H1 (cell line): ENCODE data around the gene FBP1. TPM values are rescaled to one million over a fixed set of nuclear protein-coding genes. Genes with fewer than 3 reads are reported as not detected.
A peak's percentile ranks its signal among the peaks of the same experiment; 100 is the strongest.

Source experiments
- CTCF ChIA-PET: fragments of 300-600 bp; sonication (Branson Sonifier 250); formaldehyde crosslinking; loops from one replicate; lab custom pipeline; 2021; ENCODE audit not compliant: partially characterized antibody; lab: Charles Lee
- POLR2A ChIA-PET: fragments of 300-600 bp; sonication (Branson Sonifier 250); formaldehyde crosslinking; loops from one replicate; lab custom pipeline; 2021; ENCODE audit warnings: inconsistent platforms; ENCODE audit not compliant: partially characterized antibody; lab: Charles Lee
- DNase-seq, 2 experiments: peaks; one replicate each; pipeline versions ENCODE4 v3.0.0 to v3.0.0-alpha.2; 2010 to 2022; ENCODE audit warnings: low spot score in 2 of 2, low read depth in 1 of 2, mixed read lengths in 1 of 2
- FAIRE-seq: peaks from 2 replicates; lab custom pipeline; 2011; peaks lifted over from hg19 to GRCh38; lab: Jason Lieb, UNC
- H2AFZ ChIP-seq: 2 replicates; pipeline ENCODE4 v1.8.1; 2012; ENCODE audit warnings: low read length, inconsistent platforms
- H2AK5ac ChIP-seq: 2 replicates; pipeline ENCODE4 v1.6.1; 2013; ENCODE audit warnings: low read depth, low read length
- H2BK120ac ChIP-seq: replicated peaks from 2 replicates; pipeline ENCODE3; 2013; ENCODE audit warnings: low read depth, low read length, inconsistent platforms
- H2BK12ac ChIP-seq: 2 replicates; pipeline ENCODE4 v1.6.1; 2013; ENCODE audit warnings: low read depth, low read length
- H2BK15ac ChIP-seq: 2 replicates; pipeline ENCODE4 v1.6.1; 2013; ENCODE audit warnings: low read length
- H2BK20ac ChIP-seq: 2 replicates; pipeline ENCODE4 v1.6.1; 2013; ENCODE audit warnings: low read length
- H2BK5ac ChIP-seq: 2 replicates; pipeline ENCODE4 v1.6.1; 2013; ENCODE audit warnings: low read depth, low read length
- H3K14ac ChIP-seq: 2 replicates; pipeline ENCODE4 v1.6.1; 2013; ENCODE audit warnings: inconsistent platforms; ENCODE audit not compliant: insufficient read length
- H3K18ac ChIP-seq: 2 replicates; pipeline ENCODE4 v1.6.1; 2013; ENCODE audit warnings: low read length; ENCODE audit errors: extremely low read depth
- H3K23ac ChIP-seq: 2 replicates; pipeline ENCODE4 v1.6.1; 2013; ENCODE audit warnings: inconsistent platforms; ENCODE audit not compliant: insufficient read length
- H3K23me2 ChIP-seq: 2 replicates; pipeline ENCODE4 v1.6.1; 2013; ENCODE audit warnings: low read depth, low read length
- H3K27ac ChIP-seq: 2 replicates; pipeline ENCODE4 v1.6.1; 2011; ENCODE audit warnings: low read depth, low read length, inconsistent platforms
- H3K27me3 ChIP-seq, 4 experiments: replicated peaks in 1 of 4; 1 replicate in 1 of 4; 2 replicates in 3 of 4; pipeline versions ENCODE4 v1.6.1 to v1.8.1; 2011 to 2013; ENCODE audit warnings: low read length in 3 of 4, mild to moderate bottlenecking in 3 of 4, inconsistent platforms in 2 of 4, mixed read lengths in 2 of 4, moderate library complexity in 1 of 4; ENCODE audit not compliant: control insufficient read depth in 3 of 4, insufficient read depth in 3 of 4; ENCODE audit errors: extremely low read depth in 1 of 4
- H3K36me3 ChIP-seq, 4 experiments: 2 replicates each; pipeline versions ENCODE4 v1.6.1 to v1.8.1; 2011 to 2013; ENCODE audit warnings: mild to moderate bottlenecking in 4 of 4, low read length in 3 of 4, moderate library complexity in 2 of 4, control low read depth in 1 of 4, inconsistent platforms in 1 of 4; ENCODE audit not compliant: insufficient read depth in 4 of 4, control insufficient read depth in 2 of 4
- H3K4ac ChIP-seq: replicated peaks from 2 replicates; pipeline ENCODE3; 2013; ENCODE audit warnings: low read length, low read depth, mixed read lengths, inconsistent platforms; ENCODE audit not compliant: insufficient read length
- H3K4me1 ChIP-seq, 4 experiments: replicated peaks in 1 of 4; 1 replicate in 1 of 4; 2 replicates in 3 of 4; pipeline versions ENCODE4 v1.6.1 to v1.8.1; 2011 to 2013; ENCODE audit warnings: low read length in 3 of 4, inconsistent platforms in 2 of 4, mixed read lengths in 1 of 4; ENCODE audit not compliant: insufficient read depth in 4 of 4, control insufficient read depth in 3 of 4
- H3K4me2 ChIP-seq, 2 experiments: 2 replicates each; pipeline versions ENCODE4 v1.6.1 to v1.8.1; 2011 to 2013; ENCODE audit warnings: low read depth in 2 of 2, low read length in 2 of 2, control low read depth in 1 of 2, inconsistent platforms in 1 of 2, mild to moderate bottlenecking in 1 of 2; ENCODE audit not compliant: insufficient read depth in 1 of 2
- H3K4me3 ChIP-seq, 4 experiments: fragments of 200-600, 300-600 bp in 1 of 4; sonication (generic), shearing (Covaris generic), sonication (Bioruptor Twin) in 1 of 4; 2 replicates each; pipeline versions ENCODE4 v1.5.1 to v1.8.1; 2011 to 2016; ENCODE audit warnings: low read length in 4 of 4, low read depth in 3 of 4, control low read depth in 2 of 4, inconsistent platforms in 2 of 4, mild to moderate bottlenecking in 2 of 4, mixed read lengths in 1 of 4, moderate library complexity in 1 of 4; ENCODE audit not compliant: insufficient read depth in 2 of 4; ENCODE audit errors: extremely low read depth in 1 of 4
- H3K56ac ChIP-seq: replicated peaks from 2 replicates; pipeline ENCODE3; 2013; ENCODE audit warnings: low read depth, mild to moderate bottlenecking, mixed read lengths, low read length, inconsistent platforms; ENCODE audit not compliant: insufficient read length
- H3K79me1 ChIP-seq: 2 replicates; pipeline ENCODE4 v1.6.1; 2013; ENCODE audit warnings: low read depth, low read length, control low read depth
- H3K79me2 ChIP-seq, 2 experiments: 2 replicates each; pipeline versions ENCODE4 v1.6.1 to v1.8.1; 2012 to 2013; ENCODE audit warnings: low read length in 2 of 2, mild to moderate bottlenecking in 2 of 2, inconsistent platforms in 1 of 2; ENCODE audit not compliant: insufficient read depth in 2 of 2, control insufficient read depth in 1 of 2
- H3K9ac ChIP-seq, 4 experiments: replicated peaks in 1 of 4; 1 replicate in 1 of 4; 2 replicates in 3 of 4; pipeline versions ENCODE4 v1.6.1 to v1.8.1; 2011 to 2013; ENCODE audit warnings: low read depth in 3 of 4, low read length in 3 of 4, control low read depth in 2 of 4, mild to moderate bottlenecking in 2 of 4, moderate library complexity in 2 of 4, inconsistent platforms in 1 of 4; ENCODE audit errors: extremely low read depth in 1 of 4
- H3K9me3 ChIP-seq, 2 experiments: 2 replicates each; pipeline versions ENCODE4 v1.6.1 to v1.8.1; 2012 to 2013; ENCODE audit warnings: mild to moderate bottlenecking in 2 of 2, moderate library complexity in 2 of 2, control low read depth in 1 of 2, inconsistent platforms in 1 of 2, low read depth in 1 of 2, low read length in 1 of 2, mixed read lengths in 1 of 2; ENCODE audit not compliant: insufficient read depth in 2 of 2
- H4K20me1 ChIP-seq, 2 experiments: replicated peaks in 1 of 2; 2 replicates each; pipeline versions ENCODE3 to v1.8.1; 2011 to 2013; ENCODE audit warnings: inconsistent platforms in 2 of 2, low read length in 2 of 2, mild to moderate bottlenecking in 1 of 2; ENCODE audit not compliant: insufficient read depth in 2 of 2, control insufficient read depth in 1 of 2
- H4K5ac ChIP-seq: 2 replicates; pipeline ENCODE4 v1.6.1; 2013; ENCODE audit warnings: low read length, low read depth, mixed read lengths, inconsistent platforms; ENCODE audit not compliant: insufficient read length
- H4K8ac ChIP-seq: 2 replicates; pipeline ENCODE4 v1.8.0; 2013; ENCODE audit warnings: mild to moderate bottlenecking, moderate library complexity, low read length, inconsistent platforms; ENCODE audit not compliant: insufficient read depth; ENCODE audit errors: extremely low read depth
- H4K91ac ChIP-seq: replicated peaks from 2 replicates; pipeline ENCODE3; 2013; ENCODE audit warnings: low read length, mixed read lengths, inconsistent platforms; ENCODE audit not compliant: insufficient read length
- CEBPB ChIP-seq: IDR thresholded peaks from 2 replicates; pipeline ENCODE4 v1.6.1; 2012; ENCODE audit warnings: low read depth, low read length
- KDM1A ChIP-seq: fragments of 200-600, 300-600 bp; sonication (generic); IDR thresholded peaks from 2 replicates; pipeline ENCODE4 v1.7.1; 2016; ENCODE audit warnings: mild to moderate bottlenecking, low read length, borderline replicate concordance
- NRF1 ChIP-seq: IDR thresholded peaks from 2 replicates; pipeline ENCODE4 v1.6.1; 2011; ENCODE audit warnings: mild to moderate bottlenecking, low read depth, low read length, improper control_type of control experiment
- PHF8 ChIP-seq: fragments of 200-600 bp; sonication (generic); conservative IDR thresholded peaks from 2 replicates; pipeline ENCODE4 v1.7.1; 2012; ENCODE audit warnings: low read depth, mild to moderate bottlenecking, inconsistent platforms, low read length, moderate library complexity
- SIX5 ChIP-seq: IDR thresholded peaks from 2 replicates; pipeline ENCODE4 v1.6.1; 2011; ENCODE audit warnings: mild to moderate bottlenecking, low read depth, low read length
- TAF1 ChIP-seq: IDR thresholded peaks from 2 replicates; pipeline ENCODE4 v1.6.1; 2011; ENCODE audit warnings: mild to moderate bottlenecking, low read depth, low read length
- TBP ChIP-seq: IDR thresholded peaks from 2 replicates; pipeline ENCODE4 v1.6.1; 2011; ENCODE audit warnings: low read depth, low read length, improper control_type of control experiment
- WGBS, 2 experiments: shearing (Covaris generic) in 1 of 2; methylation state at CpG; one replicate each; pipeline versions ENCODE4 v1.1.6 to v1.1.7; 2013 to 2015; ENCODE audit warnings: low lambda C conversion rate in 2 of 2, mixed read lengths in 2 of 2, inconsistent platforms in 1 of 2, low coverage in 1 of 2, missing lambda C conversion rate in 1 of 2; ENCODE audit not compliant: insufficient replicate concordance in 2 of 2, insufficient coverage in 1 of 2, insufficient read length in 1 of 2; ENCODE audit errors: extremely low coverage in 1 of 2, missing lambda C conversion rate in 1 of 2; 5-methylcytosine and 5-hydroxymethylcytosine counted together
- polyA plus RNA-seq, 7 experiments: library from polyadenylated mRNA; depleted of rRNA in 3 of 7; stranded (reverse) in 5 of 7; unstranded in 2 of 7; fragments of >200 nt in 5 of 7; fragments of 200-250 nt in 2 of 7; gene quantifications; 1 replicate in 5 of 7; 2 replicates in 1 of 7; 4 replicates in 1 of 7; pipeline versions ENCODE4 v1.2.1 to v1.2.3, GENCODE V29; 2011 to 2013; ENCODE audit warnings: missing spikeins in 2 of 7, mixed read lengths in 2 of 7
- total RNA-seq: library from RNA; stranded (reverse); fragmentation: NEBNext Ultra II Directional; extraction: Animal tissue kit (Norgen Biotek cat#: 25700); gene quantifications from 2 replicates; pipeline ENCODE4 v1.2.1, GENCODE V29; 2021
- TF ChIP-seq, protein P1 (sequence below): IDR thresholded peaks from 2 replicates; pipeline ENCODE4 v1.6.1; 2012; ENCODE audit warnings: inconsistent platforms
- TF ChIP-seq, protein P2 (sequence below): IDR thresholded peaks from 2 replicates; pipeline ENCODE4 v1.6.1; 2012; ENCODE audit warnings: low read length, inconsistent platforms

The FBP1 gene
- total and polyA plus RNA-seq, 2 of the 8 experiments (the other 6 are each of a cell fraction or from before 2014, with no cell fraction given): 1.0 to 4.1 TPM

DNA sequence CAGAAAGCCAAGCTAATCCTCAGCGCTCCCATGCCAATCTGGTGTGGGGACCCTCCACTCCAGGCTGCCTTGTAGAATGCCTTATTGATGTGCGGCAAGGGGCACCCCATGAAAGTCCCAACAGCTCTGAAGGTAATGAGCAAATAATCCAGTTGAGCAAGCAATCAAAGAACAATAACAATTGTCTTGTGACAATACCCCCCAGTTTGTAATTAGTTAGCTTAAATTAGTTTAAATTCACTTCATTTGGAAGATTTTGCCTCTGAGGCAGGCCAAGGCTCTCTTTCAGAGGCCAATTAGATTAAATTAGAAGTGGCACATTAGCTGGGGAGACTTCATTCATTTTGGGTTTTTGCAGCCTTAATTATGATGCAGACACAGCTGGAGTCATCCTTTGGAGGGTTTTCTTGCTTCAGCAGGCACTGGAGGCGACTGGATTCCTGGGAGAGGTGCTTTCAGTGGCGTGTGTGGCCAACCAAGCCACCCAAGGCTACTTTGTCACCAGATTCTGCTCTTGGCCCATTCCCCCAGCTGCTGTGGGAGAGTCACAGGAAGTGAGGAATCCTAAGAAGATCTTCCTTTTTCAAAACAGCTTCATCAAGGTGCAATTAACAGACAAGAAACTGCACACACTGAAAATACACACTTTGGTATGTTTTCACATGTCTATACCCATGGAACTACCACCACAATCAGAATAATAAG lies 17.9 kb upstream of the FBP1 start:
- no peaks in the 10 kb centered on the region for H4K20me1 ChIP-seq
- 58% methylated on average over 4 of the region's 4 CpGs; no CpG with 5 or more reads in 1 of the 2 experiments for WGBS, 2 experiments
- no peak overlapping the region for H2AK5ac ChIP-seq
- H3K79me2 ChIP-seq: no peaks in the 10 kb centered on the region
- no peak overlapping the region for H2BK120ac ChIP-seq
- no peaks in the 10 kb centered on the region for H3K79me1 ChIP-seq
- peaks cover 0 to 4% (median 0%) of the 10 kb centered on the region in 4 experiments; a peak in 3 of 7 replicates for H3K4me1 ChIP-seq
- no peak overlapping the region for H2BK5ac ChIP-seq
- DNase-seq (no peak), FAIRE-seq (no peak)
- no peak overlapping the region for H3K14ac ChIP-seq
- H3K9me3 ChIP-seq: no peaks in the 10 kb centered on the region
- no peak overlapping the region for H3K4ac ChIP-seq
- no peaks in the 10 kb centered on the region for H3K27me3 ChIP-seq
- H3K27ac ChIP-seq: no peak overlapping the region
- H3K4me3 ChIP-seq: no peak overlapping the region
- H4K5ac ChIP-seq: no peak overlapping the region
- H2BK20ac ChIP-seq: no peak overlapping the region
- H2AFZ ChIP-seq: no peak overlapping the region
- no peaks in the 10 kb centered on the region for H3K36me3 ChIP-seq
- H3K18ac ChIP-seq: peak overlapping the region; percentile 54; the same call in 1 of the 2 replicates
- no peak overlapping the region for H3K4me2 ChIP-seq
- ChIA-PET POLR2A (interaction anchor here (0.7 to 1.4 kb wide), 4 partner anchors 10 to 103 kb away, joined by 3 to 4 read pairs (median 3); partner anchors contain the start of gene PCAT7), CTCF (interaction anchor here (1.2 to 3.1 kb wide), 8 partner anchors 8 to 34 kb away, joined by 3 to 19 read pairs (median 4); no protein-coding TSS in a partner anchor)
- no peaks in the 10 kb centered on the region for H3K23me2 ChIP-seq
- no peak overlapping the region for H2BK12ac ChIP-seq
- H3K9ac ChIP-seq: no peak overlapping the region
- H3K23ac ChIP-seq: no peak overlapping the region
- H3K56ac ChIP-seq: no peak overlapping the region
- no peak for TF ChIP-seq TAF1
- TF ChIP-seq, protein P1, sequence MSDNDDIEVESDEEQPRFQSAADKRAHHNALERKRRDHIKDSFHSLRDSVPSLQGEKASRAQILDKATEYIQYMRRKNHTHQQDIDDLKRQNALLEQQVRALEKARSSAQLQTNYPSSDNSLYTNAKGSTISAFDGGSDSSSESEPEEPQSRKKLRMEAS: no peak
- no peak for TF ChIP-seq PHF8
- TF ChIP-seq SIX5: no peak
- TF ChIP-seq, protein P2, sequence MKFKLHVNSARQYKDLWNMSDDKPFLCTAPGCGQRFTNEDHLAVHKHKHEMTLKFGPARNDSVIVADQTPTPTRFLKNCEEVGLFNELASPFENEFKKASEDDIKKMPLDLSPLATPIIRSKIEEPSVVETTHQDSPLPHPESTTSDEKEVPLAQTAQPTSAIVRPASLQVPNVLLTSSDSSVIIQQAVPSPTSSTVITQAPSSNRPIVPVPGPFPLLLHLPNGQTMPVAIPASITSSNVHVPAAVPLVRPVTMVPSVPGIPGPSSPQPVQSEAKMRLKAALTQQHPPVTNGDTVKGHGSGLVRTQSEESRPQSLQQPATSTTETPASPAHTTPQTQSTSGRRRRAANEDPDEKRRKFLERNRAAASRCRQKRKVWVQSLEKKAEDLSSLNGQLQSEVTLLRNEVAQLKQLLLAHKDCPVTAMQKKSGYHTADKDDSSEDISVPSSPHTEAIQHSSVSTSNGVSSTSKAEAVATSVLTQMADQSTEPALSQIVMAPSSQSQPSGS: no peak
- TF ChIP-seq CEBPB: no peak
- no peak for TF ChIP-seq TBP
- TF ChIP-seq KDM1A: no peak
- no peak for TF ChIP-seq NRF1
- no peak overlapping the region for H4K91ac ChIP-seq
- H2BK15ac ChIP-seq: no peak overlapping the region
- H4K8ac ChIP-seq: no peak overlapping the region
